HG02678 (cell line): ENCODE data around the gene MSGN1.

Source experiments
- ATAC-seq: cut with Tn5 transposase; IDR thresholded peaks from one replicate; pipeline ENCODE4 v1.9.1; 2021; ENCODE audit warnings: mild to moderate bottlenecking, moderate library complexity; ENCODE audit not compliant: unreplicated experiment

Gene MSGN1, protein sequence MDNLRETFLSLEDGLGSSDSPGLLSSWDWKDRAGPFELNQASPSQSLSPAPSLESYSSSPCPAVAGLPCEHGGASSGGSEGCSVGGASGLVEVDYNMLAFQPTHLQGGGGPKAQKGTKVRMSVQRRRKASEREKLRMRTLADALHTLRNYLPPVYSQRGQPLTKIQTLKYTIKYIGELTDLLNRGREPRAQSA

DNA sequence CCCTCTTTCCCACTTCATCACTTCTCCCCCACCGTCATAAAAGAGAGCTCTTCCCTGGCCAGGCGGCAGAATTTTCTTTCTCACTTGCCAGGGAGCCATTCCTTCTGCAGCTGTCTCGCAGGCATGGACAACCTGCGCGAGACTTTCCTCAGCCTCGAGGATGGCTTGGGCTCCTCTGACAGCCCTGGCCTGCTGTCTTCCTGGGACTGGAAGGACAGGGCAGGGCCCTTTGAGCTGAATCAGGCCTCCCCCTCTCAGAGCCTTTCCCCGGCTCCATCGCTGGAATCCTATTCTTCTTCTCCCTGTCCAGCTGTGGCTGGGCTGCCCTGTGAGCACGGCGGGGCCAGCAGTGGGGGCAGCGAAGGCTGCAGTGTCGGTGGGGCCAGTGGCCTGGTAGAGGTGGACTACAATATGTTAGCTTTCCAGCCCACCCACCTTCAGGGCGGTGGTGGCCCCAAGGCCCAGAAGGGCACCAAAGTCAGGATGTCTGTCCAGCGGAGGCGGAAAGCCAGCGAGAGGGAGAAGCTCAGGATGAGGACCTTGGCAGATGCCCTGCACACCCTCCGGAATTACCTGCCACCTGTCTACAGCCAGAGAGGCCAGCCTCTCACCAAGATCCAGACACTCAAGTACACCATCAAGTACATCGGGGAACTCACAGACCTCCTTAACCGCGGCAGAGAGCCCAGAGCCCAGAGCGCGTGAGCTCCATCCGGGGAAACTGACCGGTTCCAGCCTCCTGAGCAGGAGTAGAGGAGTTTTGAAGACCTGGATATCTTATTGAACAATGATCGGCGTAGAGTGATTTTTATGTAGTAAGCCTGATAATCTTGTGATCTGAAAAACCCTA, at the start of gene MSGN1:
TSS of gene MSGN1 (plus strand) at position 65 of the 850 bp plus-strand sequence. CDS start at position 124, 59 bp downstream.
- no peak for ATAC-seq

DNA sequence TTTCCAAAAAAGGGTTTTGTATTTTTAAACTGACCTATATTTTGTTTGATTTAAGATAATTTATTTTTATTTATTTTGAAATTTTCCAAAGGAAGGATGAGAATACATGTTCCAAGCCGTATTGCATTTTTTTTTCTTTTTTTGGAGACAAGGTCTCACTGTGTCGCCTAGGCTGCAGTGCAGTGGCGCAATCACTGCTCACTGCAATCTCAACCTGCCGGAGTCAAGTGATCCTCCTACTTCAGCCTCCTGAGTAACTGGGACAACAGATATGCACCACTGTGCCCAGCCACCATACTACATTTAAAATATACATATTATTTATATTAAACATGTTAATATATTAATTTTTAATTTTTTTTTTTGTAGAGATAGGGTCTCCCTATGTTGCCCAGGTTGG, 47.4 kb upstream of the MSGN1 start:
- ATAC-seq: no peak

DNA sequence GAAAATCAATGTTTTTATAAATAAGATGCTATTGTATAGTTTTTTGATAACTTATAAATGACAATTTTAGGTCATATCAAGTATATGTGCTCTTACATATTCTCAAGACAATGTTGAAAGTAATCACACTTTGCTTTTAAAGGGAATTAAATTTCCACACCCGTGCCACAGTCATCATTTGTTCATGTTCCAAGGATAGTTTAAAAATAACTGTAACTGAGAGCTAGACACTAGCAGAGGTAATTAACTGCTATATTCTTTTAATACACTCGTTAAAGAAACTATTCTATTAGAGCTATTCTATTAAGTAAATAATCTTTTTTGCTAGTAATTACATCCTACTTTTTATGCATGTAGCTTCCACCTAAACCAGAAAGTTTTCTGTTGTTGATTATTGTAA, 44.3 kb upstream of the MSGN1 start:
- ATAC-seq: no peak

DNA sequence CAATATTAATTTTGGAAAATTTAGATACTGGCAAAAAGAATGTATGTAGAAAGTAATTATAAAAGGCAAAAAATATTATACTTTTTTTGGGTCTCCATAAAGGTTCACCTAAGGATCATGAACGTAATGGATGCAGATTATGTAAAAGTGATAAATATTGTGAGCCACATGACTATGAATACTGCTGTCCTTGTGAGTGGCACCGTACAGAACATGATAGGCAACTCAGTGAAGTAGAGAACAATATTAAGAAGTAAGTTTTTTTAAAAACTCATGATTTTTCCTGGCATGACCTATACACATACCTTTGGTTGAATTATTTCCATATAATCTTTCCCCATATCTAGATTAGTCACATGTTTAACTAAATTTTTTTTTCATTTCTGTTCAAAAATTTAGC, 43.7 kb upstream of the MSGN1 start:
- no peak for ATAC-seq

DNA sequence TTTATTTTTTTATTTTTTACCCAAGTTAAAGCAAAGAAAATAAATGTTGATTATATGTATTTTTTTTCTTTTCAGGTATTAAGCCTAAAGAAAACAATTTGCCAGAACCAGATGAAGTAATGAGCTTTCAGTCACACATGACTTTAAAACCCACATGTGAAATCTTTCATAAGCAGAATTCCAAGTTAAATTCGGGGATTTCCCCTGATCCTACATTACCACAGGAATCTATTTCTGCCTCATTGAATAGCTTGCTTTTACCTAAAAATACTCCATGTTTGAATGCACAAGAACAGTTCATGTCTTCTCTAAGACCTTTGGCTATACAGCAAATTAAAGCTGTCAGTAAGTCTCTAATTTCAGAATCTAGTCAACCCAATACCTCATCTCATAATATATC, 35.7 kb upstream of the MSGN1 start:
- no peak for ATAC-seq

DNA sequence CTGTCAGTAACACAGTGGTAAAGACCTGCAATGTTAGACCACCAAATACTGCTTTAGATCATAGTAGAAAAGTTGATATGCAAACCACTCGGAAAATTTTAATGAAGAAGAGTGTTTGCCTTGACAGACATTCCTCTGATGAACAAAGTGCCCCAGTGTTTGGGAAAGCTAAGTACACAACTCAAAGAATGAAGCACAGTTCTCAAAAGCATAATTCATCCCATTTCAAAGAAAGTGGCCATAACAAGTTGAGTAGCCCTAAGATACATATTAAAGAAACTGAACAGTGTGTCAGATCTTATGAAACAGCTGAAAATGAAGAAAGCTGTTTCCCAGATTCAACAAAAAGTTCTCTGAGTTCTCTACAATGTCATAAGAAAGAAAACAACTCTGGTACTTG, 34.8 kb upstream of the MSGN1 start:
- ATAC-seq: no peak

DNA sequence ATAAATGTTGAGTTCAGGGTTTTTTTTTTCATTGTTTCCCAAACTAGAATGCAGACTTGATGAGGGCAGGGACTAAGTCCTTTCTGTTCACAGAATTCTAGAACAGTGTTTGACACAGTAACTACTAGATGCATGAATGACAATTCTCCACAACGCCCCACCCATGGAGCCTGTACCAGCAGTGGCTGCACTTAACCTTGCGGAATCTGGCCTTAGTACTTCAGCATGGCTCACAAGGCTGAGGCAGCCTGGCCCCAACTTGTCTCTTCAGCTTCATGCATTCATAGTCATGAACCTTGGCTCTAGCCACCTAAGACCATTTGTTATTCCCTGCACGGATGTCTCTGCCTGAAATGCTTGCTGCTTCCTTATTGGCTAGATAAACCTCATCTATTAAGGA, 29.5 kb upstream of the MSGN1 start:
- ATAC-seq: no peak

DNA sequence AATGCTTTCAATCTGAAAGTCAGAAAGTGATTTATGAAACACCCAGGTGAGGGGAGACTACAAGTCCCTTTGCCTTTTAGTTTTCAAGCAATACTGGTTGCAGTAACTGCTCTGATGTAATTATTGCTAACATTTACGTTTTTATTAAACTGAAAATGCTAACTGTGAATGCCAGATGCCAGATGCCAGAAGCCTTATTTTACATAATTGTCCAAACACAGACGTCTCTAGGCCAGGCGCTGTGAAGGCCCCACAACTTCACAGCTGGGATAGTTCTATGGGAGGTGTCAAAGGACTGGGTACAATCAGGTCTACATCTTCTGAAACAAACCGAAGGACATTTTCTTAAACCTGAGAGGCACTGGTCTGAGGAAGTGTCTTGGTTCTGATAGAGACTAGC, 27.5 kb upstream of the MSGN1 start:
- ATAC-seq: no peak

DNA sequence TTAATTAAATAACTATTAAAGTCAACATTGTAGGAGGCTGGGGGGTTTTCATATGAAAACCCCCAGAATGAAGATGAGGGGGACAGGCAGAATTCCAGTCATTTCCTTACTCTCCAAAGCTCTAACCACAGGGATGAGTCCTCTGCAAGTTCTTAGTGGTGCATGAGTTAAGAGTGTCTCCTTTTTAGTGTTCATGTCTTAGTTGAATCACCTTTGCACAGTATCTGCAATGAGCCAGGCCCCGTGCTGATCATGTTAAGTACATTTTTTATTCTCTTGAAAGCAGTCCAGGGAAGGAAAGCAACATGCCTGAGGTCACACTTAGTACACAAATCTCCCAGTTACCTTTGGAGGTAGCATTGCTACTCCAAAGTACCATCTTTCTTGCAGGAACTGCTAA, 25.7 kb upstream of the MSGN1 start:
- no peak for ATAC-seq

DNA sequence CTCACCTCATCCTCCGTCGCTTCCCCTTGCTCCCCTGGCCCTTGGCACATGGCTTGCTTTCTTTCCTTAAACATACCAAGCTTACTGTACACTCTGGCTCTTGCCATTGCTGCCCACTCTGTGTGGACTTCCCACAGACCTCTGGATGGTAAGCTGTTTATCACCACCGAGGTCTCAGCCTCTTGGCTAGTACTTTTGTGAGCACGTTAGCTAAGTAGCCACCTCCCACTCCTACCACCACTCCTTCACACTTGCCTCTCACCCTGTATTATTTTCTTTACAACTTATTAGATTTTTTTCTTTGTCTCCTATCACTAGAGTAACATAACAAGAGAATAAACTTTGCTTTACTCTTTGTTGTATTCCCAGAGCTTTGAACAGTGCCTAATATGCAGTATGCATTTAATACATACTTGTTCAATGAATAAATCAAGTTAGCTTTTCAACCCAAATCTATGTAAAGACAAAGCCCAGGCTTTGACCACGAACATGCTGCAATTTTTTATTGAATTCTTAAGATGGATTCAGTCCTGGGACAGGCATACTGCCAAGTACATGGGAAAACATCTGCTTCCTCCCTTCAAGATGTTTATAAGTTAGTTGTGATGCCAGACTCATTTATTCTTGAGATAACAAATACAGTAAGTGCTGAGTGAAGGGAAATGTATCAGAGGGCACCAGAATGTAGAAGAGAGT, 25.0 kb upstream of the MSGN1 start:
- no peak for ATAC-seq

DNA sequence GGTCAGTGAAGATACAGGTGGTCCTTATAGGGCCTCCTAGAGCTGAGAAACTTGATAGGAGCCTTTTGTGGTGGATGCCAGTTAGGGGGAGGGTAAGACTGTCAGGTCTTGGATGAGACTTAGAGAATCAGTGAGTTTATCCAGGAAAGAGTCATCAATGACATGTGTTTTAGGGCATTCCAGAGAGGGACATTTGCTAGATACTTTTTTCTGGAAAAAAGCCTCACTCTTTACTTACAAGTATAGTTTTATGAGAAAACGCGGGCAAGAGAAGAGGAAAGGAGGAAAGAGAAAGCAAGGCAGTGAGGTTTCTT, 24.5 kb upstream of the MSGN1 start:
- no peak for ATAC-seq

DNA sequence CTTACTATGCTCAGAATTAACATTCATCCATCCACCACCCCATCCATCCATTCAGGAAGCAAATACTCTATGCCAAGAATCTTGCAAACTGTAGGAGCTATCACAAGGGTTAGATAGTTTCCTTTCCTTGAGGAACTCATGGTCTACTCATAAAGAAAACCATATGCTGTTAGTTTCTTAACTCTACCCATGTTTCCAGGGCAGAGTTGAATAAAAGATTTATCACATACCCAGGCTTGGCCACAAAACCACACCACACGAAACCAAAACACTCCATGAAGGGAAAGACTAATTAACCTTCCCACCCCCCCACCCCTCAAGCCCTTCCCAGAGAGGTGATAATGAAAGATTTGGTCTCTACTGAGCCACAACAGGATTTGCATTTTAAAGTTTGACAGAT, 23.7 kb upstream of the MSGN1 start:
- ATAC-seq: no peak

DNA sequence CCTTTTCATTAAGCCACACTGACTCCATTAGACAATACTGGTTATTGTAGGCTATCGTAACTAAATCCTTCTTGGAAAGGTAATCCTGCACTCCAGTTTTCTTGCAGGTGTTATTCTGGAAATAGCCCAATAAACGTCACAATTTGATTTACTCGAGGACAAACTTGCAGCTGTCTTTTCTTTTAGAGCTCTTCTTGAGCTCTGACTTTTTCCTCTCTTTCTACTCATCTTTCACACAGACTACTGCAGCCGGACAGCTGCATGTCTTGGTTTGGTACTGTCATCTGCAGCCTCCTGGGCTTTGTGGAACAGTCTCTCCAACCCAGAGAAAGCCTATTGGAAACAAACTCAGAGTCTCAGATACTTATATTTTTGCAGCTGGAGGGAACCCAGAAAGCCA, 23.0 kb upstream of the MSGN1 start:
- ATAC-seq: no peak

DNA sequence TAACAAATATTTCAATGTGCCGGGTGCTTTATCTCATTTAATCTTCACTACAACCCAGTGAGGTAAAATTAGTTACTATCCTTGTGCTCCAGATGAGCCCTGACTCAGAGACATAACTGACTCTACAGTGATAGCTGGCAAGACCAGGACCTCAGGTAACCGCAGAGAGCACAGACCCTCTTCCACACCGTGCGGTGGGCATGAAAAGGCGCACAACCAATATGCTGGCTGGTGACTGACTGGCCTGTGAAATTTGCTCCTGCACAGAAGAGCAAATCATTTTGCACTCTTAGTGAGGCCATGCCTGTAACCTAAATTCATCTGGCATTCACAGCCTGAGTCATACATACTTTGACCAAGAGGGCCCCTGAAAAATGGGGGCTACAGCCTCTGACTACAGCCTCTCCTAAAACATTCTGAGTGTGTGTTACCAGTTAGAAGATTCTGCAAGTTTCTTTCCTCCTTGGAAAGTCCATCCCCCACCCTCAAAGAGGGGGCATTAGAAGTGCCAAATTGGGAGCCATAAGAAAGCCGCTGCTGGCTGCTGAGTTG, 22.4 kb upstream of the MSGN1 start:
- ATAC-seq: no peak

DNA sequence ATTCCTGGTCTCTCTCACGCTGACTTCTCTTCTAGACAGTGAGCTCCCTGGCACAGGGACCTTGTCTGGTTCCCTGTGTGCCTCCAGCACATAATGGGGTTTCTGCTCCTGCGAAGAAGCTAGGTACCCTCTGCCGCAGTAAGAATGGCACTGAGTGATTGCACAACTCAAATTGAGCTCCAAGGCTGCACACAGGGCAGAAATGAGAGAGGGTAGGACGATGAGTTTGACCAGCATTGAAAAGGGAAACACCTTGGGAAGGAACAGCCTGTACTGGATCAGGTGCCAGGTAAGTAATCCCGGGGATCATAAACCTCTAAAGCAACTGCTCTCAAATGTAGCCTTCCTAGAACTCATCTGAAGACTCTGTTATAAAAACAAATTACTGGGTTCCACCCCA, 21.0 kb upstream of the MSGN1 start:
- no peak for ATAC-seq

DNA sequence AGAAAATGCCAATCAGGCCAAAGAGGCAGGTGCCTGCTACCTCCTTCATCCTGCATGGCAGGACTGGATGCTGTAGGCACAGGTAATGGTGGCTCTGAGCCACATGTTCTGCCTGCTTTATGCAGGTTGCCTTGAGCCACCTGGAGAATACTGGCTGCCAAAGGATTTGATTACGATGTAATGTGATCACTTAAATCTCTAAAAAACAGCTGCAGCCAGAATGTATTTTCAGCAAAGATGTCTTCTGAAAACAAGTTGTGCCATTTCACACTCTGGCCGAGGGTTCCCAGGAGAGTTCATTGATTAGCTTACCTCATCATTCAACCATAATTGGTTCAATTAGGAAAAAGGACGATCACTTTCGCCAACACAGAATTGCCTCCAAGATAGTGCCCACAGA, 17.9 kb upstream of the MSGN1 start:
- ATAC-seq: no peak

DNA sequence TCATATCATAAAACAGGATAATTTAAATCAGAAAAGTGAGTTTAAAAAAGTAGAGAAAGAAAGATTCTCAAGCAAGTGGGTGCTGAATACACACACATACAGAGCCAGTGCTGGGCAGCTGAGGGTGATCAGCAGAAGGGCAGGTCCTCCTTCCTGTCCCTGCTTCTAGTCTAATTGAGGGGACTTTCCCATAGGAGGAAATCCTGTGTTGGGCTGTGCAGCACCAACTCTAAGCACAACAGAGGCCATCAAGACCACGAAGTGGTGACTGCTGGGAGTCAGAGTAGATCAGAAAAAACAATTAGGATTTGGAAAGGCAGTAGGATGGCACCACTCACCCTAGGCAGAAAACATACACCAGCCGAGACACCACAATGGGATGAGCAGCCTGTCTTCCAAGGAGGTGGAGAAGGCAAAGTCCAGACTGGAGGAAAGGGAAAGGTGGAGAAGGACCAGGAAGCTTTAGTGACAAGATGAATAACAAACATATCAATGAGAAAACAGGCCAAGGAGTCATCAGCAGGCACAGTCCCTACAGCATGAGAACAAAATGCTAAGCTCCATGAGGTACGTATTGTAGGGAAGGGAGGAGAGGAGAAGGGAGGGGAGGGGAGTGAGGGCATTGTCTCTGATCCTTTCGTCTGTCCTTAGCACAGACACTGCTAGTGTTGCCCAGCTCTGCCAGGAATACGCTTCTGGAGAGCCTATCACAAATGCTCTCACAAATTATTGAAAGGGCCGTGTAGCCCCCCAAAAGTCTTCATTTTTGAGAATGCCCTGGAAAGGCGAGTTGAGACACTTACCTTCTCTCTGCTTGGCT, 16.7 kb upstream of the MSGN1 start:
- no peak for ATAC-seq

DNA sequence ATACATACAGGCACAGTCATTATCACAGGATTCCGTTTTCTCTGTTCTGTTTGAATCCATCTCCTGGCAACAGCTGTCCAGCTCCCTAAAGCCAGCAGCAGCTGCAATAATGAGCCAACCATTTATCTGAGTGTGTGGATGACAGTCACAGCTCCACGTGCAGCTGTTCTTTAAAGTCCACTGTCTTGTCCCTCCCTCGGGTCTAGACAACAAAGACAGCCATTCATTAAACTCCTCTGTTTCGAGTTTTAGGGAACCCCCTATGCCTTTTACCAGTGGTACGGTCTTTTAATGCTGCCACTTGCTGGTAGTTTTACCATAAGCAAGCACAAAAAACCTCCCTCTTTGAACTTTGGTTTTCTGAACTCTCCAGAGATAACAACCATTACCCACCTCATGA, 16.0 kb upstream of the MSGN1 start:
- peak; percentile 36 for ATAC-seq

DNA sequence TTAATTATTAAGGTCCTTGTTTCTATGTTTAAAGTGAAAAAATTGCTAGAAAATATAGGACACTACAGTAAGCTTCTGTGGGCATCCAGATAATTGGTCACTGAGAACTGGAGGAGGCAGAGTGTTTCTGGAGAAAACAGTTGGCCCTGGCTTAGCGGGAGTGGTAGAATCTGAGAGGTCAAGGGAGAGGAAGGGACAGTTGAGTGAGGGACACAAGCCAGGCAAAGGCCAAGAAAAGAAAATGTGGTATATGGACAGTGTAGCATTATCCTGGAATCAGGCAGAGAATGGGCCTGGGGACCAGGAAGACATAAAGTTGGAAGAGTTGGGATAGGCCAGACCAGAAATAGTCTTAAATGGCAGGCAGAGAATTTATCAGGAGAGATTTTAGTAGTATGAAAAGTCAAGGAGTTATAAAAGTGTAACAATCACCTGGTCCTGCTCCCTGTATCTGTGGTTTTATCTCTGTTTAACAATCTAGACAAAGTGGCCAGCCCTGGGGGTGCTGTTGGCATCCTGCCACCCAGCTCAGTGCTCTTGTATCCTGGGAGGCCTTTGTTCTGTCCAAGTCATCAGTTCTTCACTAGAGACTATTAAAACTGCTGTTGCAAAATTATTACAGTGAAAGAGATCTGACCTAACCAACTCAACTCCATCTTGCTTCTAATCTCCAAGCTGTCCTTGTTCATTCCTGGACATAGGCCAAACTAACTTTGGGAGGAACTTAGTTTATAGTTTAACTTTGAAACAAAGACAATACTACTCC, 15.4 kb upstream of the MSGN1 start:
- ATAC-seq: no peak

DNA sequence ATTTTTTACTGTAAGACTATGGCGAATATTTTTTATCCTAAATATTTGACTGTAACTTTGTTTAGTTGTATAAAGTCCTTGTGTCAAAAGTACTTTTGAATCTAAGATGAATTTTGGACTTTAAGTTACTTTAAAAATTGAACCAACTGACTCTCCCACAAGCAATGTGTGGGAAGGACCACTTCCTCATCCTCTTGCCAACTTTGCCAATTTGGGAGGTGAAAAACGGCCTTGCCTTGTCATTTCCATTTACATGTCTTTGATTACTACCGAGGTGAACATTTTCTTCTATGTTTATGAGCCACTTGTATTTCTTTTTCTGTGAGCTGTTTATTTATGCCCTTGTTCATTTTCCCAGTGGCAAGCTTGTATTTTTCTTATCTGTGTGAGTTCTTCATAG, 12.8 kb upstream of the MSGN1 start:
- no peak for ATAC-seq
